Fibroblast of the aortic adventitia (primary cell): ENCODE measurements around the gene SLC1A7. TPM values are rescaled to one million over a fixed set of nuclear protein-coding genes. Genes with fewer than 3 reads are reported as not detected.

ENCODE experiments used
- DNase-seq: peaks from one replicate; pipeline ENCODE4 v3.0.0-alpha.2; 2010; ENCODE audit warnings: low read depth
- H3K4me3 ChIP-seq: 2 replicates; pipeline ENCODE4 v1.5.1; 2011; ENCODE audit warnings: low read depth, mild to moderate bottlenecking, control low read depth, low read length, moderate library complexity
- total RNA-seq: library from RNA; depleted of rRNA; stranded (reverse); fragments of >200 nt; gene quantifications from 2 replicates; pipeline ENCODE4 v1.2.3, GENCODE V29; 2012; ENCODE audit warnings: low replicate concordance
- TF ChIP-seq, protein P1 (sequence below): IDR thresholded peaks from 2 replicates; pipeline ENCODE4 v1.5.1; 2011; ENCODE audit warnings: mild to moderate bottlenecking, low read length, control low read depth, inconsistent platforms; ENCODE audit not compliant: insufficient read depth

Gene SLC1A7
- total RNA-seq, 1 donor = 3.8 TPM

- no peak for DNase-seq
Measured at GRCh38 chr1:53093451-53093754, 49.0 kb downstream of the SLC1A7 start.

DNA sequence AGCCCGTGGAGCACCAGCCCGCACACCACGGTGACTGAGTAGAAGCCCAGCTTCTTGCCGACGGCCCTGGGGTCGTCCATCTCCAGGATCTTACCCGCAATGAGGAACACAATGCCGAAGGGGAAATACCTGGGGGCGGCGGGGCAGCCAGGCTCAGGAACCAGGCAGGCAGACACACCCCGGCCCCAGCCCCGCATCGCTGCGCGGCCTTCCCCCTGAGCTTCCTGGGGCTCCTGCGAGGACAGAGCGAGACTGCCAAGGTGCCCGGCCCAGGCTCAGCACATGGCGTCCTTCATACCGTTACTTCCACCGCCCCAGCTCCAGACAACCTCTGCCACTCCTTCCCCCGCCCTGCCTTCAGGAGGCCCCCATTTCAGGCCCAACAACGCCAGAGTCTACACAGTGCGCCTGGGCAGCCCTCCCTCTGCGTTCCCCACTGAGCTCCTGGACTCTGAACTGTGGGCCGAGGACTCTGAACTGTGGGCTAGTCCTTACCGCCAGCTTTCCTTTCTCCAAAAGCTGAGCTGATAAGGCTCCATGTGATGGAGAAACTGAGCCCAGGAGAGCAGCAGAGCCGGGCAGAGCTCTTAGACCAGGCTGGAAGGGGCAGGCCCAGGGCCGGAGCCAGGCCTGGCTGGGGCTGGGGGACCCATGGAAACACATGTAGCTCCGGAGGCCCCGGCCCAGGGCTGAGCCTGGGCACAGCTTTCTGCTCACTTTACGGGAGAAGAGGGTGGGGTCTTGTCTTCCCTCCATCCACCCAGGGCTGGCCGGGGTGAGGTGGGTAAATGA lies 49.6 kb downstream of the SLC1A7 start:
- TF ChIP-seq, protein P1, sequence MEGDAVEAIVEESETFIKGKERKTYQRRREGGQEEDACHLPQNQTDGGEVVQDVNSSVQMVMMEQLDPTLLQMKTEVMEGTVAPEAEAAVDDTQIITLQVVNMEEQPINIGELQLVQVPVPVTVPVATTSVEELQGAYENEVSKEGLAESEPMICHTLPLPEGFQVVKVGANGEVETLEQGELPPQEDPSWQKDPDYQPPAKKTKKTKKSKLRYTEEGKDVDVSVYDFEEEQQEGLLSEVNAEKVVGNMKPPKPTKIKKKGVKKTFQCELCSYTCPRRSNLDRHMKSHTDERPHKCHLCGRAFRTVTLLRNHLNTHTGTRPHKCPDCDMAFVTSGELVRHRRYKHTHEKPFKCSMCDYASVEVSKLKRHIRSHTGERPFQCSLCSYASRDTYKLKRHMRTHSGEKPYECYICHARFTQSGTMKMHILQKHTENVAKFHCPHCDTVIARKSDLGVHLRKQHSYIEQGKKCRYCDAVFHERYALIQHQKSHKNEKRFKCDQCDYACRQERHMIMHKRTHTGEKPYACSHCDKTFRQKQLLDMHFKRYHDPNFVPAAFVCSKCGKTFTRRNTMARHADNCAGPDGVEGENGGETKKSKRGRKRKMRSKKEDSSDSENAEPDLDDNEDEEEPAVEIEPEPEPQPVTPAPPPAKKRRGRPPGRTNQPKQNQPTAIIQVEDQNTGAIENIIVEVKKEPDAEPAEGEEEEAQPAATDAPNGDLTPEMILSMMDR = no peak
- H3K4me3 ChIP-seq = no peak overlapping the region
- DNase-seq = no peak

More at GRCh38 chr1:53093451-53093754, 49.0 kb downstream of the SLC1A7 start:
- TF ChIP-seq, protein P1 = no peak
- H3K4me3 ChIP-seq = no peak overlapping the region

GRCh38 chr1:53091841-53092645 lies 50.4 kb downstream of the SLC1A7 start:
- no peak overlapping the region for H3K4me3 ChIP-seq
- TF ChIP-seq, protein P1 = no peak
- DNase-seq = no peak

- peak overlapping the region; percentile 25 for H3K4me3 ChIP-seq
- TF ChIP-seq, protein P1 = no peak
Measured at GRCh38 chr1:53090227-53091147, 52.0 kb downstream of the SLC1A7 start.

DNA sequence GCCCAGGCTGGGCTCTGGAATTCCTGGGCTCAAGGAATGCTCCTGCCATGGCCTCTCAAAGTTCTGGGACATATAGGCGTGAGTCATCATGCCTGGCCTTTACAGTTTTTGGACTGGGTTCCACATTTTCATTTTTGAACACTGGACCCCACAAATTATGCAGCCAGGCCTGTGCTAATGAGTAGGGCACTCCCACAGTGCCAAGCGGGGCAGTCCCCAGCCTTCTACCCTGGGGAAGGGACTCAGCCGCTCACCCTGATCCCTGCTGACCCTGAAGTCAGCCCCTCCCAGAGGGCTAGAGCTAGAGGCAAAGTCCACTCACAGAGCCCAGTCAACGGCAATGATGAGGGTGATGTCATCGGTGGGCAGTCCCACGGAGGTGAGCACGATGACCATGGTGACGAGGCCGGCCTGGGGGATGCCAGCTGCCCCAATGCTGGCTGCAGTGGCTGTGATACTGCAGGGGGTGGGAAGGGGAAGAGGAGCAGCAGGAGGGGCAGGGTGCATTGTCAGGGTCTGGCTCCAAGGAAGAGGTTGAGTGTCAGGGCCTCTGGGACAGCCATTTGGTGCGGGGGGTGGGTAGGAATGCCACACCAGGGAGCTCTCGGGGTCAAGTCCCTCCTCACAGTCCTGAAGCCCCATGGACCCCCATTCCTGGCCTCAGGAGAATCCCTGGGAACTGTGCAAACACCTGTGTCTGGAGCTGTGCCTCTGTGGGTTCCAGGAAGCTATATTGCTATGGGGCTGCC lies 52.8 kb downstream of the SLC1A7 start:
- peak; percentile 56 for DNase-seq
- TF ChIP-seq, protein P1 = no peak
- peak overlapping the region; percentile 25 for H3K4me3 ChIP-seq

More at GRCh38 chr1:53090227-53091147, 52.0 kb downstream of the SLC1A7 start:
- DNase-seq = peak; percentile 48
